ENCODE measurements around the gene UBAP2L.
A peak's percentile ranks its signal among the peaks of the same experiment; 100 is the strongest.
"Not testable (repeated sequence)": the region's sequence is repeated elsewhere in the genome, so short reads cannot be mapped to it uniquely, and the experiment has no call there.

UBAP2L gene

DNA sequence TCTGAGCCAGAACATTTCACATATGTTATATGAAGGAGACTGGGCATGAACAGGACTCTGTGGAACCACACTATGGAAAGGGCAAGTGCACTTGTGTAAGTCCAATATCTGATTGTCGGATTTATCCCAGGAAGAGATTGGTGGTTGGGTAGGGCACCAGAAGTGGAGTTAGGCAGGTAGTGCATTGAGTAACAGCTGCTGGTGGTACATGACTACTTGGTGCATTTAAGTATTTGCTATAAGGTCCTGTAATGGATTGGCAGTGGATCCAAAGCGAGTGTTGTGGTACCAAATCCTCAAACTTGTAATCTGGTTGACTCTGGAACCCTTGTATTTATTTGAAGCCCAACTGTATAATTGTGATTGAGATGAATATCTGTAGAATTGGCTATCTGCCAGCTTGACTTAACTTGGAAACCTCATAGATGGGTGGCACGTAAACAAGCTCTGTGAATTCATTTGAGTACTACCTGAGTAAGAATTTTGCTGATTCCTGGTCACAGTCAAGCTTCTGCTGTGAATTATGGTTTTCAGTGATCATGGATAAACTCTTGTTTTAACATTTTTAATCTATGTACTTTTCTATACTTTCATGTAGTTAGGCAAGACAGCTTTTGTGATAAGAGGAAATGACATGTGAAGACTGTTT lies 21.1 kb downstream of the UBAP2L start:
- DNase-seq, result no peak

DNA sequence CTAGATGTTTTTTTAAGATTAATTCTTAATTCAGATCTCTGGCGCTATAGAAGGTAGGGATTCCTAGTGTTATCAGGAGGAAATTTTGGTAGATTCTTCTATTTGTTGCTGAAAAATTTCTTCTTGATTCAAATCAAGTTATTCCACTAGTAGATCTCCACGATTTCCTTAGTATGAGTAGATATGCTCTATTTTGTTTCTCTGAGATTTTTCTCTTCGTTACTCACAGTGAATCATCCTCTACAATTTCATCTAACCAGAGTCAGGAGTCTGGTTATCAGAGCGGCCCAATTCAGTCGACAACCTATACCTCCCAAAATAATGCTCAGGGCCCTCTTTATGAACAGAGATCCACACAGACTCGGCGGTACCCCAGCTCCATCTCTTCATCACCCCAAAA lies 32.9 kb downstream of the UBAP2L start:
- no peak for DNase-seq

DNA sequence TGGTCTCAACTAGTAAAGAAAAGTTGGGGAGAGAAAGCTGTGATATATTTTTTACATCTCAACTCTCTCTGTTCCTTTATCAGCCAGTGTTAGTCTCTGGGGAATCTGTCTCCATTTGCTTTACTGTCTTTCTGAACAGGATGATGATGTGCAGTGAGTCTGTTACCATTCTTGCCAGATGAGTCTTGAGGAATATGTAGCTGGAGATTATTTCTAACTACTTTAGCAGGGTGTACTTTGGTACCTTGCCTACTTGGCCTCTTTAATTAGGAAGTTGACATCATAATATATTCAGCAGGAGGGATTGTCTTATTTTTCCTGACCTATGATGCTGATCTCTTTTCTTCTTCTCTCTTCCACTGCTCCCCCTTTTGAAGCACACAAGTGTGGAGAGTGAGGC lies 35.9 kb downstream of the UBAP2L start:
- no peak for DNase-seq

DNA sequence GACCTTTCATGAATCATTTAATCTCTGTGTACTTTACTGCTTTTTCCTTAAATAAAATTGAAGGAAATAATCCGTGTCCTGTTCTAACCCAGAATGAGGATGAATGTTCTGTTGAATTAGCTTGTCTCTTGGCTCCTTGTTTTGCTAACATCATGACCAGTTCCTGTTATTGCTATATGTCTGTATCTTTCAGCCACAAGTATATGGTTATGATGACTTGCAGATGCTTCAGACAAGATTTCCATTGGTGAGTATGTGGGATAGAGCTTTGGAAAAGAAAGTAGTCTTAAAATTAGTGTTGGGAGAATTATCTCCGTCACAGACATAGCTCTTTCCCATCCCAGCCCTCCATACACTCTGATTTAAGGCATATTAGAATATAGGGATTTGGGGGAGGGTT lies 38.0 kb downstream of the UBAP2L start:
- no peak for DNase-seq

DNA sequence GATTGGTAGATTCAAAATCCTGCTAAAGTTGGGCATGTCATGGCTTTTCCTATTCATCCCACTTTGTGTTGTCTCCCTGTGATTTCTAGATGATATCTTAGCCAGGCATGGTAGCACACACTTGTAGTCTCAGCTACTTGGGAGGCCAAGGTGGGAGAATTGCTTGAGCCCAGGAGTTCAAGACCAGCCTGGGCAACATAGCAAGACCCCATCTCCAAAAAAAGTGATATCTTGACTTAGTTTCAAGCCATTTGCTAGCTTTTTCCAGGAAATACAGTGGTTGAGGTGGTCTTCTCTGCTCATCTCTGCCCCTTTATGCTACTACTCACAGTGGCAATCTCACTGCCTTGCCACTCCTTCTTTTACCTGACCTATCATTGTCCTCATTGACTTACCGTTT lies 39.4 kb downstream of the UBAP2L start:
- DNase-seq, result no peak

DNA sequence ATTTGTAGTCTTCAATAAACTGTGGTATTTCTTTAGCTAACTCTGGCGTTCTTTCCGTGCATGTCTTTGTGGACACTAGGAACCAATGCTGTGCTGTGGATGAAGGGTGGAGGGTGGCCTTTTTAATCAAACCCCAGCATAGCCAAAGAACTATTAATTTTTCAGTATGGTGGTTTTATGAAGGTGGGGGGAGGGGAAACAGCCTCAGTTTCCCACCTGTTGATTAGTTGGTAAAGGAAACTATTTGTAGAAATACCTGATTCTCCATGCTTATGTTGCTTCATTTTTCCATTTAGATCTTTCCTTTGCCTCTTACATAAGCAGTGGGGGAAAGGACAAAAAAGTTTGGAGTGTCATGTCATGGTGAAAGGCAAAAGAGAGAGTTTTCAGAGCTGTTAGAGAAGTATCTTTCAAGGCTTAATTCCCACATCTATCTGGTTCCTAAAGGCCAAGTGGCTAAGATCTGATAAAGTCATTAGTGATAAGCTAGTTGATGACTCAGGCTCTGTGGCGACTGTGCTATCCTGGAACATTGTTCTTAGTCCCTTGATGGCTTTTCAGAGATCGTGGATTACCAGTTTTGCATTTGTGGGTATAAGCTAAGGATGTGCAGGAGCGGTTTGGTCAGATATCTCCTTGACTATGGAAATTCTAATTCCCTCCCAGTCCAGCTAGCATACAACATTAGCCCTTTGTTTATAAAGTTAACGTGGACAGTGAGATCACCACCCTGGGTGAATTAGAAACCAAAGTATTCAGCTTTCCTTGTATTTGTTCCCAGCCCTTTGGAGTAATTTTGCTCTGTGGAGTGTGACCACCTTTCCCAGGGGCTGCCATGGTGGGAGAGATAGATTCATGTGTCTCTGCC lies 42.9 kb downstream of the UBAP2L start:
- DNase-seq, result no peak

DNA sequence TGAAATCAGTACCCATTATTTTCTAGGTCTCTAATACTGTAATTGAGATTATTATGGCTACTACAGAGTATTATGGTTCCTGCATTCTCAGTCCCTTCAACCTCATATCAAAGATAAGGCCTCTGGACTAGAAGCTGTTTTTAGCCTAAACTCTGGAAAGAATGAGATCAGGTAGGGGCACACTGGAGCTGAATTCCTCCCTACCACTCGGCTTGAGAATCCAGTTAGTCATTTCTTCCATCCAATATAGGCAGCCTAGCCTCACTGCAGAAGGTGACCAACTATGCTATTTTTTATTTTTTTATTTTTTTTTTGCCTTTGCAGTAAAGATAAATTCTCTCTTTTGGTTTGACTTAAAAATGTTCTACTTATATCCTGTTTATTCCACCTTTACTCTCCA lies 43.7 kb downstream of the UBAP2L start:
- no peak for DNase-seq

DNA sequence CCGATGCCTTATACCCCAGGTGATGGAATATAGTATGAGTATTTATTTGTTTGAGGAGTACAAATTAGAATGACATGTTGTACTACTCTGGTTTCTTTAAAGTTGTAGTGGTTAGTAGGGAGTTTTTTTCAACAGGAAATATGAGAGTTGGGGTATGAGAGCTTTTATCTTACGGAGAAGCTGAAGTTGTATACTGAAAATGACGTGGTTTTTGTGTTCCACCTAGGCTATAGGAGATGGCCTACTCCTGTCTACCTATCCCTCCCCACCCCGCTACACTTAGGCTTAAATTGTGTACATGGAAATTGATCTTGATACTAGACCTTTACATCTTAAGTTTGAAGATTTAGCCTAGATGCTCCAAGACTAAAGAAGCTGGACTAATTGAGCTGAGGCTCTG lies 44.8 kb downstream of the UBAP2L start:
- no peak for DNase-seq

DNA sequence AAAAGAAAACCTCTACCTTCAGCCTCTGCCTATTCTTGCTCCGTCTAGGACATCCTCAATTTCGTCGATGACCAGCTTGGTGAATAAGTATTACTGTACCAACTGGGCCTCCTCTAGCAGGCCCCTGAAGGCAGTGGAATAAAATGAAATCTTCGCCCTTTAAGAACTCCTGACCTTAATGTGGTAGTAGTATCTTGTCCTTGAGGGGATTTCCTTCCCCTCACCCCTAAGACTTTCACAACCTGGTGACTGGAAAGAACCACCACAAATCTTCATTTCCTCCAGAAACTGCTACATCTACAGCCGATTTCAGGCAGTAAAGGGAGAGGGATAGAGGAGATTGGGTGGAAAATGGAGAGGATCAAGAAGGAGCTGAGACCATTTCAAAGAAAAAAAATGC lies 50.1 kb downstream of the UBAP2L start:
- DNase-seq, result no peak

DNA sequence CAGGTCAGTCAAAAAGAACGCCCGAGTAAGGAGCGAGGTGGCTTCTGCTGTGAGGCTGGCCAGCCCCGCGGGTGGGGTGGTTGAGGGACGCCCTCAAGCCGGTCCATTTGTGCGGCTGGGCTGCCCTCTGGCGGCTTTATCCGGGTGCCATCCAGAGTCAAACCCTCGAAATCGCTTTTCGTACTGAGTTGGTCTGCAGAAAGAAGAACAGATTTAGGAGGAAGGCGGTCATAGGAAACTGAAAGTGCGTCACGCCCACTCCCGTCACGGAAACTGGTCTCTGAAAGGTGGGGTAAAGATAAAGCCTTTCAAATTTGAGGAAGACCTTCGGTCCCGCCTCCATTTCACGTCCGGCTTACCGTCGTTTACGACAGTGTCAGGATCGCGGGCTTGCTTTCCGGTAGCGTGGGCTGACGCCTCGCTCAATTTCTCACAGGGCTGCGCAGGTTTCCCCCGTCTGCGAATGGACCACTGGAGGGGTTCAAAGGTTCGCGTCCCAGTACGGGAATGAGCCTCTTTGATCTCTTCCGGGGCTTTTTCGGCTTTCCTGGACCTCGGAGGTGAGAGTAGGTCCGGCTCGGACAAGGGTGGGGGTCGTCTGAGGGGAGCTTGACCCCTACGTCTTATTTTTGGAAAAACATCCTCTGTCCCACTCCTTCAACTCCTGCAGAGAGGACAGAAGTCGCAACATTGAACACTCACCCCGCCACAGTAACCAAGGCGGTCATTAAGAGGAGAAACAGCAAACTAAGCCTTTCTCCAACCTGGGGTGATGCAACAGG lies 51.7 kb downstream of the UBAP2L start, which contains the start of gene HAX1:
Gene HAX1, plus strand, starts transcription at position 413 of the 782 bp plus-strand sequence. Its CDS starts 95 bp downstream, at position 508.
- DNase-seq, result peak; percentile 98

DNA sequence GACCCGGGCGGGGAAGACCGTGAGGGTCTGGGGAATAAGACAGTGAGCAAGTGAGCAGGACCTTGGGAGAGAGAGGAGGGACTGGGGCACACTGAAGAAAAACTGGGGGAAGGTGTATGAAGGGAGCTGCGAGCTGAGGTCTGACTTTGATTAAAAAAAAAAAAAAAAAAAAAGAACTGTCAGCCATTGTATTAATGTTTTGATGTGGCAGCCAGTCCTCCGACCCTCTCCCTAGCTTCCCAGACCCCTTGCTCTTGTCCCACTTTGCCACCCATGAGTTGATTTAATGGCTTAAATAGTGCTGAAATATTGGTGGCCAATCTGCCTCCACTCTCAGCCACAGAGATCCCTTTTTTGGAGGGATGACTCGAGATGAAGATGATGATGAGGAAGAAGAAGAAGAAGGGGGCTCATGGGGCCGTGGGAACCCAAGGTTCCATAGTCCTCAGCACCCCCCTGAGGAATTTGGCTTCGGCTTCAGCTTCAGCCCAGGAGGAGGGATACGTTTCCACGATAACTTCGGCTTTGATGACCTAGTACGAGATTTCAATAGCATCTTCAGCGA lies 52.3 kb downstream of the UBAP2L start:
- DNase-seq, result no peak

DNA sequence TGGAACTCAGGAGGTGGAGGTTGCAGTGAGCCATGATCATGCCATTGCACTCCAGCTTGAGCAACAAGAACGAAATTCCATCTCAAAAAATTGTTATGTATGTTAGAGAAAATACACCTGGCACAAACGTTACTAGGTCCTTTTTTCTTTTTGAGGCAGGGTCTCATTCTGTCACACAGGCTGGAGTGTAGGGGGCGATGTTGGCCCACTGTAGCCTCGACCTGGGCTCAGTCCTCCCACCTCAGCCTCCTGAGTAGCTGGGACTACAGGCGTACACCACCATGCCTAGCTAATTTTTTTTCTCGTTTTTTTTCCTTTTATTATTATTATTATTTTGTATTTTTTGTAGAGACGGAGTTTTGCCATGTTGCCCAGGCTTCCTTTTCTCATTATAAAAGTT lies 56.0 kb downstream of the UBAP2L start:
- DNase-seq, result no peak

DNA sequence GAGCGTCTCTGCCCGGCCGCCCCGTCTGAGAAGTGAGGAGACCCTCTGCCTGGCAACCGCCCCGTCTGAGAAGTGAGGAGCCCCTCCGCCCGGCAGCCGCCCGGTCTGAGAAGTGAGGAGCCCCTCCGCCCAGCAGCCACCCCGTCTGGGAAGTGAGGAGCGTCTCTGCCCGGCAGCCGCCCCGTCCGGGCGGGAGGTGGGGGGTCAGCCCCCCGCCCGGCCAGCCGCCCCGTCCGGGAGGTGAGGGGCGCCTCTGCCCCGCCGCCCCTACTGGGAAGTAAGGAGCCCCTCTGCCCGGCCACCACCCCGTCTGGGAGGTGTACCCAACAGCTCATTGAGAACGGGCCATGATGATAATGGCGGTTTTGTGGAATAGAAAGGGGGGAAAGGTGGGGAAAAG lies 66.8 kb downstream of the UBAP2L start:
- DNase-seq, result not testable (repeated sequence)

DNA sequence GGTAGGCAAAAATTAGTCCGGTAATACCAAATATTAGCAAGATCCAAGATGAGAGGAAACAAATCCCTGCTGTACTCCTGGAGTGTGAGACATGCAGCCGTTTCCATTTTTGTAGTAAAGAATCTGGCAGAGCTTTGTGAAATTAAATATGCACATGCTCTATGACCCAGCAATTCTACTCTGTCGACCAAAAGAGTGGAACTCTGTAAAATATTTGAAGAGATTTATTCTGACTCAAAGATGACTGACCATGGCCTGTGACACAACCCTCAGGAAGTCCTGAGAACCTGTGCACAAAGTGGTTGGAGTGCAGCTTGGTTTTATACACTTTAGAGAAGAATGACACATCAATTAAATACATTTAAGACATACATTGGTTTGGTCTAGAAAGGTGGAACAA lies 67.9 kb downstream of the UBAP2L start:
- DNase-seq, result no peak

DNA sequence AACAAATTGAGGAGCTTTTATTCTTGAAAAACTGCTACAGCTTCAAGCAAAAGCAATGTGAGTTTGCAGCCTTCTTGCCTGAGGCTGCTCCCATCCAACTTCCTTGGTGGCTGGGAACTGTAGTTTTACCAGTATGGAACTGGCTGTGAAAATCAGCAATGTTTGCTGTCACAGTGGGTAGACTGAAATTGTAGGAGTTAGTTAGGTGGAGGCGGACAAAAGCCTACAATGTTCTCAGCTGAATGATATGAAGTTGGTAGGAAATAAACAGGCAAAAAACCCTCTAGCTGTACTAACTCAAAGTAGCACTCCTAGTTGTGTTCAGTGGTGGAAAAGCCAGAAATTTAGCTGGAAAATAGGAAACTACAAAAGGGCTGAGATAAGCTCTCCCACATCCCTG lies 70.2 kb downstream of the UBAP2L start:
- DNase-seq, result no peak

DNA sequence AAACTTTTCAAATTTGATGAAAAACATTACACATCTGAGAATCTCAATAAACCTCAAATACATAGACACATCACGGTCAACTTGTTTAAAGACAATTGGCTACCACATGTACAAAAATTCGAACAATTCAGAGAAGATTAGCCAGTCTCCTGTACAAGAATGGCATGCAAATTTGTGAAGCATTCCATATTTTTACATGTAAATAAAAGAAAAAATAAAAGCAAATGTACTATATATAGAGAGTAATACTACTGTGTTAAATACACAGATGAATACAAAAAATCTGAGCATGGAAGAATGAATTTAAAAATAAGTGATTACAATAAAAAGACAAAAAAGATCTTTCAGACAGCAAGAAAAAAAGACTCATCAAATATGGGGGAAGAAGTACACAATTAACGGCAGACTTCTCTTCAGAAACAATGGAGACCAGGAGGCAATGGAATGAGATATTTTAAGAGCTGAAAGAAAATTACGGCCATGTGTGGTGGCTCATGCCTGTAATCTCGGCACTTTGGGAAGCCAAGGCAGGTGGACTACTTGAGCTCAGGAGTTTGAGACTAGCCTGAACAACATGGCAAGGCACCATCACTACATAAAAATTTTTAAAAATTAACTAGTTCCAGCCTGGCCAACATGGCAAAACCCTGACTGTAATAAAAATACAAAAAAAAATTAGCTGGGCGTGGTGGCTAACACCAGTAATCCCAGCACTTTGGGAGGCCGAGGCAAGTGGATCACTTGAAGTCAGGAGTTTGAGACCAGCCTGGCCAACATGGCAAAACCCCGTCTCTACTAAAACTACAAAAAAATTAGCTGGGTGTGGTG lies 74.9 kb downstream of the UBAP2L start:
- DNase-seq, result no peak

DNA sequence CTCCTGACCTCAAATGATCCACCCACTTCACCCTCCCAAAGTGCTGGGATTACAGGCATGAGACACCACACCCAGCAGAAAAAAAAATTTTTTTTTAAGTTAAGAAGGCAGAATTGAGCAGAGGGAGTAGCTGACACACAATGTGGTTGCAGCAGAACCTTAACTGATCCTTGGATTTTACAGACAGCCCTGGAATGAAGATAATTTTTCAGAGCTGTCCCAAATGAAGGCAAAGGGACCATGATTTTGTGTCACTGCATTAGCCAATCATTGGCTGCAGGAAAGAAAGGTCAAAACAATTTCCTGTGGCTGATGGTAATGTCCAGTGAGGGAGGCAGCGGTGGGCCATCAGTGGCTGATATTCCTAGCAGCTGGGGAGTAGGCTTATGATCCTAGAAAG lies 80.8 kb downstream of the UBAP2L start:
- DNase-seq, result no peak

DNA sequence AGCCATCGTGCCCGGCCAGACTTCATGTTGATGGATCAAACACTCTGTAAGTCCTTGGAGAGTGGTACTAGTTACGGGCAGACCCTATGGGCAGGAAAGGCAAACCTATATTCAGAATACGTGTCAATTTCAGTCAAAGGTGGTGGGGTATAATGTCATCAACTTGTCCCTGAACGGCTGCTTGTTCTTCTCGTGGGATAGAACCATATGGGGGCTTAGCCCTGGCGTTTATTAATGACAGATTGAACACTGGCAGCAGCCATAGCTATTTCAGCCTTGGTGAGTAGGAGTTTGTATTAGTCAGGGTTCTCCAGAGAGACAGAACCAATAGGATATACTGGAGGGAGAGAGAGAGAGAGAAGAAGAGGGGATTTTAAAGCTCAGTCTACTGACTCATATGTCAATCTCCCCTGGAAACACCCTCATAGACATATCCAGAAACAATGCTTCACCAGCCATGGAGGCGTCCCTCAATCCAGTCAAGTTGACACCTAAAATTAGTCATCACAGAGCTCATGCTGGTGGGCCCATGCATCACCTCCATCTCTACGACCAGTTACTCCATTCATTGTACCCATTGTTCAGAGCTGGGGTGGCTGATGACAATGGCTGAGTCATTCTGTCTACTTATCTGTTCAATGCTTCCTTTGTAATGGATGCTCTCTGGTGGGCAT lies 84.0 kb downstream of the UBAP2L start:
- no peak for DNase-seq

DNA sequence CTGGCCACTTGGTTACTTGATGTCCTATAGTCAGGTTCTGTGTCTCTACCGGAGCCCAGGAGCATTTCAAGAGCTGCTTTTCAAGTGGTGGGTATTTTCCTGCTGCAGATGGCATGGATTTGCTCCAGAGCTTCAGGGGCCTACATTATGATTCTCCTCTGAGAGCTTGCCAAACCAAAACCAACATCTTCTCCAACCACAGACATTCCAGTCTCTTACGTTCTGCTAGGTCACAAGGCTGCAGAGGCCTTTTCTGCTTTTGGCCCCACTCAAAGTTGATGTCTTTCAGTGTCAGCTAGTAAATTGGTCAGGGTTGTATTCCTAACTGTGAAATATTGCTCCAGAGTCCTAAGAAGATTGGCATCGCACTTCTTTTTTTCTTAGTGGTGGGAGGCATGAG lies 85.4 kb downstream of the UBAP2L start:
- no peak for DNase-seq

DNA sequence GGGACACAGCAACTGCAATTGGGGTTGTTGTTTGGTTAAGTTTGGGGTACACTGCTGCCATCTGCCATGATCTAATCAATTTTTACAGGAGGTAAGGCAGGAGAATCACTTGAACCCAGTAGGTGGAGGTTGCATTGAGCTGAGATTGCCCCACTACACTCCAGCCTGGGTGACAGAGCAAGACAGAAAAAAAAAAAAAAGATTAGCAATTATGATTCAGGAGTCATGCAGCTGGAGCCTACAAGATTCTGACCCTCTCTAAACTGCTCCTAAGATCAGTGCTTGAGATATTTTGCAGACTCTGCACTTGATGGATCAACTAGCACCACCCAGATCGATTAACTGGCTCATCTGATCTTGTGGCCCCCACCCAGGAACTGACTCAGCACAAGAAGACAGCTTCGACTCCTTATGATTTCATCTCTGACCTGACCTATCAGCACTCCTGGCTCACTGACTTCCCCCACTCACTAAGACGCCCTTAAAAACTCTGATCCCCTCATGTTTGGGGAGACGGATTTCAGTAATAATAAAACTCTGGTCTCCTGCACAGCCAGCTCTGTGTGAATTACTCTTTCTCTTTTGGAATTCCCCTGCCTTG lies 87.0 kb downstream of the UBAP2L start:
- DNase-seq, result not testable (repeated sequence)

DNA sequence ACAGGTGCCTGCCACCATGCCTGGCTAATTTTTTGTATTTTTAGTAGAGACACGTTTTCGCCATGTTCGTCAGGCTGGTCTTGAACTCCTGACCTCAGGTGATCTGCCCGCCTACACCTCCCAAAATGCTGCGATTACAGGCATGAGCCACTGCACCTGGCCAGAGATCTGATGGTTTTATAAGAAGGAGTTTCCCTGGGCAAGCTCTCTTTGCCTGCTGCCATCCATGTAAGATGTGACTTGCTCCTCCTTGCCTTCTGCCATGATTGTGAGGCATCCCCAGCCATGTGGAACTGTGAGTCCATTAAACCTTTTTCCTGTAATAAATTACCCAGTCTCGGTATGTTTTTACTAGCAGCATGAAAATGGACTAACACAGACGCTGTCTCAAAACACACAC lies 88.4 kb downstream of the UBAP2L start:
- not testable (repeated sequence) for DNase-seq

Measured in activated CD8-positive, alpha-beta memory T cell treated with anti-CD3 and anti-CD28 coated beads for 24 hours (primary cell).